Mesenteric fat pad (tissue), 1 donor: ENCODE results near the gene IFNA2. TPM values are rescaled to one million over a fixed set of nuclear protein-coding genes. Genes with fewer than 3 reads are reported as not detected.
"Not testable (repeated sequence)": the region's sequence is repeated elsewhere in the genome, so short reads cannot be mapped to it uniquely, and the experiment has no call there.

Experiments
- DNase-seq: peaks from one replicate; pipeline ENCODE4 v3.0.0-alpha.2; 2020; ENCODE audit warnings: low spot score
- long read RNA-seq: library from polyadenylated mRNA; unstranded; transcript quantifications from one replicate; pipeline ENCODE4 v2.0.0, GENCODE V29; 2020
- total RNA-seq: library from RNA; stranded (reverse); fragmentation: NEBNext Ultra II Directional; extraction: Animal tissue kit (Norgen Biotek cat#: 25700); gene quantifications from one replicate; pipeline ENCODE4 v1.2.1, GENCODE V29; 2021
- donor health status: DM: yes; HTN: yes; CAD: no.

IFNA2 gene
- total RNA-seq = not detected
- long read RNA-seq = 0 reads

DNA sequence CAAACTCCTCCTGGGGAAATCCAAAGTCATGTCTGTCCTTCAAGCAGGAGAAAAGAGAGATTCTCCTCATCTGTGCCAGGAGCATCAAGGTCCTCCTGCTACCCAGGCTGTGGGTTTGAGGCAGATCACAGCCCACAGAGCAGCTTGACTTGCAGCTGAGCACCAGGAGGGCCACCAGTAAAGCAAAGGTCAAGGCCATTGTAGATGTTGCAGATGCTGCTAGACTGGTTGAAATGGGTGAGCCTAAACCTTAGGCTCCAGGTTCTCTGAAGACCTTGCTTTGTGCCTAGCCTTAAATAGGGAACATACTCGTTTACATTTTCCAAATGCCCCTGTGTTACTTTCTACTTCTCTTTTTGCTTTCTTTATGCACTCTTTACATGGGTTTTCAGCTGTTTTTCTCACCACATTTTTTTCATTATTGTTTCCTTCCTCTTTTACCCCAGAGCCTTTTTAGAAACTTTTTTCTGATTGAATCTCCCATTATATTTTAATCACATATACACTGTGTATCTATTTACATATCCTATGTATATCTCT is at the start of gene IFNA2:
TSS of gene IFNA2 (minus strand) at position 268 of the 540 bp plus-strand sequence. CDS start at position 199, 69 bp downstream.
- no peak for DNase-seq

GRCh38 chr9:21435015-21435383 is 49.8 kb upstream of the IFNA2 start:
- not testable (repeated sequence) for DNase-seq

- DNase-seq = no peak
Measured at GRCh38 chr9:21434202-21435014, 49.2 kb upstream of the IFNA2 start.

GRCh38 chr9:21432672-21433425 is 47.7 kb upstream of the IFNA2 start:
- no peak for DNase-seq

- no peak for DNase-seq
Measured at GRCh38 chr9:21429191-21429590, 44.0 kb upstream of the IFNA2 start.

DNA sequence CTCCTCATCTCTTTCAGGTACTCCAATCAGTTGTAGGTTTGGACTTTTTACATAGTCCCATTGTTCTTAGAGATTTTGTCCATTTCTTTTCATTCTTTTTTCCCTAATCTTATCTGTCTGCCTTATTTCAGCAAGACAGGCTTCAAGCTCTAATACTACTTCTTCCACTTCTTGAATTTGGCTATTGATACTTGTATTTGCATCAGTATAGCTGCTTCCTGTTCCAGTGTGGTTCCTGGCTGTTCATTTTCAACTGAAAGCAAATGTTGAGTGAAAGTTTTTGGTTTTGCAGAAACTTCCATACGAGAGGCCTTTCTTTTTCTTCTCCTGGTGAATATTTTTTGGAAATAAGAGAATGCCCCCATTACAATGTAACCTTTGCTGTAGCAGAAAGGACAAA is 43.0 kb upstream of the IFNA2 start:
- DNase-seq = no peak

GRCh38 chr9:21415493-21416267 is 30.5 kb upstream of the IFNA2 start:
- no peak for DNase-seq

- no peak for DNase-seq
Measured at GRCh38 chr9:21414220-21414940, 29.2 kb upstream of the IFNA2 start.

DNA sequence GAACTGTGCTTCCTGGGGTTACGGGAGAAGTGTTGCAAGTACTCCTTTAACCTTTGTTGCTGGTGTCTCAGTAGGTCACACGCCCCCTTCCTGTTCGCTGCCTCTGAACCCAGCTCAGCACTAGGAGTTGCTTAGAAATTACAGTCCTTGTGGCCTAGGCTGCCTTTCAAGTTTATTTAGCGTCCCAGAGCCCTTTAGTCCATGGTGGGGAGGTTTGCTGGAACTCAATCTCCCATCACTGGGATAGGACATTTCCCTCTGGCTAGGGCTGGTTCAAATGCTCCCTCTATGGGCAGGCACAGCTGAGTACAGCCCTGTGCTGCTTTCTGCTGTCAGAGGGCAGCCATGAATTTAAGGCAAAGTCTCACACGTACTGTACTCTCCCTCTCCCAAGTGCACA is 28.4 kb upstream of the IFNA2 start:
- DNase-seq = no peak

DNA sequence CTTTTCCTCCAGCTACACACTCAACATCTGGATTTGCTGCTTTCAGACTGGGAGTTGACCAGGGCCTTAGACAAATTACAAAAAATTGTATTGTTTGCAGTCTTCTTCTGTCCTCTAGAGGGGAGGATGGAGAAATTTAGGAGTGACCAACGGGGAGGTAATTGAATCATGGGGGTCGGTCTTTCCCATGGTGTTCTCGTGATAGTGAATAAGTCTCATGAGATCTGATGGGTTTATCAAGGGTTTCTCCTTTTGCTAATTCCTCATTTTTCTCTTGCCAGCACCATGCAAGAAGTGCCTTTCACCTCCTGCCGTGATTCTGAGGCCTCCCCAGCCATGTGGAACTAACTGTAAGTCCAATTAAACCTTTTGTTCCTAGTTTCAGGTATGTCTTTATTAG is 28.0 kb upstream of the IFNA2 start:
- DNase-seq = no peak

DNA sequence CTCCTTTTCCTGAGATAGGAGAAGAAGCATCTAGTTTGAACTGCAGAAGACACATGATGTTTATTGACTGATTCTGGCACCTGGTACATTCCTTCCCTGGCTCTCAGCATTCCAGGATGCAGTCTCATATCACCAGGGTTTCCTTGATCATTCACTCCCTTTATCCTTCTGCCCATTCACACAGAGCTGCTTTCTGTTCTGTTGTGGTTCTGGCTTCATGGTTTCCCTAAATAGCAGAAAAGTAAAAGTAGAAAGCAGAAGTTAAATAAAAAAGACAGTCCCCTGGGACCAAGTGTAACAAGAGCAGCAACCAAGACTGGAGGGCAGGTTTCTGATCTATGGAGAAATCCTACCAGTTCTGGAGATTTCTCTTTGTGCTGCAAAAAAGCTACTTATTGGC is 26.9 kb upstream of the IFNA2 start:
- DNase-seq = no peak

GRCh38 chr9:21408817-21409216 is 23.6 kb upstream of the IFNA2 start, which contains the start of gene IFNA8:
IFNA8 (plus strand) TSS chr9:21409117; CDS start chr9:21409177, 60 bp downstream.
- no peak for DNase-seq

DNA sequence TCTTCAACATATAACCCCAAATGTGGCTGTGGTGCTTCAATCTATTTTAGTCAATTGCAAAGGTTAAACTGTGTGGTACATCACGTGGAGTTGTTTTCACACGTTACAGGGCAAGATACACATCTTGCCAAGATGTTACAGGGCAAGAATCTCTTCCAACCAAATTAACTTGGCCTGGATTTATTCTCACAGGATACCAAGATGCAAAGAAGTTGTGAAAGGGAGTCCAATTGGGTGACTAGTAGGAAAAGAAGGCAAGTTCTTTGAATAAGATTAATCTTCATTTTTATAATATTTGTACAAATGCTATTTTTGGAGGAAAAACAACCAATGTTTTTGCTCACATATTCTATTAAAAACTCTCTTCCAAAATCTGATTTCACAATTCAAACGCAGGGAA is 18.9 kb upstream of the IFNA2 start:
- DNase-seq = no peak

DNA sequence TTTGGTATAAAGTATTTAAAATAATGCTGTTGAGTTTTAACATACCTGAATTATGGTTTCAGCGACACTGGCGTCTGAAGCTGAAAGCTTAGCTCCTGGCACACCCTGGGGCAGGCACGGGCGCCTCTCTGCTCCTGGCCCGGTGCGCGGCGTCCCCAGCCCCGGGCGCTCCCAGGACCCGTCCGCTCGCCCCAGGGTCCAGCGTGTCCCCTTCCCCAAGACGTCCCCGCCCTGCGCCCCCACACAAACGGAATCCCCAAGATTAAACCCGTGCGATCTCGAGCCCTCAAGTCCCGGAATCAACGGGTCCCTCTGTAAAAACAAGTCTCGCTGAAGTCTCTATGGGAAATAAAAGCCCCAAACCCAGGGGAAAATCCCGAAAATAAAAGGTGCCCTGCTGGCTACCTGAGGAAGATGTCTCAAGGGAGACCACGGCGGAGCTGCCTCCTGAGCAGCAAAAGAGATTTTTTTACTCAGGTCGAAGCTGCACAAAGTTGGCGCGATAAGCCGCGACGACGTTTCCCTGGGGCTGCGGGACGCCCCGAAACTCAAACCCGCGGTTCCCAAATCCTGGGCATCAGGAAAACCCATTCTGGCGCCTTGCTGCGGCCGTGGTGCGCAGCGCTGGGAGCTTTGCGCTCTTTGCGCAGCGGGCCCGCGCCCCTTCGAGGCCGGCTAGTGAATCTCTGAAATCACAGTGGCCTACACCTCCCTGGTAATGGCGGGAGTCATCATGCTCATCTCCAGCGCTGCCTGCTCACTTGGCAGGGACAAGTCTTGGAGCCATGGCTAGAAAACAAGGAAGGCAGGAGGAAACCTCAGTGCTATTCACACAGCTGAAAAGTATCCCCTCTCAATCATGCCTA is 17.4 kb upstream of the IFNA2 start:
- DNase-seq = no peak

- DNase-seq = no peak
Measured at GRCh38 chr9:21399956-21400355, 14.8 kb upstream of the IFNA2 start.

DNA sequence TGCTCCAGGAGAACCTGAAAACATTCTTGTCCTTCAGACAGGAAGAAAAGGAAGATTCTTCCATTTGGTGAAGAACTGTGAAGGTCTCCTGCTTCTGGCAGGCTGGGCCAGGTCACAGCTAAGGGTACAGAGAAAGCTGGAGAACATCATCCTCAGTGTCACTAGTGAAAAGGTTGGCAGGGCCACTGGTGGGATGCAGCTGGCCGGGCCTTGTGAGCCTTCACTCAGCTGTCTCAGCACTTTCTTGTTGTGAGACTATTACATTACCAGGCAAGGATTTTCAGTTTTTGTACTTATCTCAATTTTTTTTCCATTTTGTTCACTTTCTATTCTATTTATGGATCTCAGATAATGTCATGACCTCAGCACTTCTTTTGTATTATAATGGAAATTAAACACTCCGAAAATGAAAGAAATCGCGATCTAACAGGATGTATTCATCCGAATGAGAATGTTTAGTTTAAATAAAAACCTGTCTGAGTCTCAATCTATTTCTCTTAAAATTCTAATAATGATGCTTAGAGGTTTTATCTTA is 13.8 kb upstream of the IFNA2 start:
- no peak for DNase-seq

- no peak for DNase-seq
Measured at GRCh38 chr9:21395778-21396717, 10.8 kb upstream of the IFNA2 start.

GRCh38 chr9:21392270-21392669 is 7.1 kb upstream of the IFNA2 start:
- DNase-seq = no peak
